T-helper 17 cell (primary cell): ENCODE results near the gene MYO16. TPM values are rescaled to one million over a fixed set of nuclear protein-coding genes. Genes with fewer than 3 reads are reported as not detected.

Experiments used
- ATAC-seq: fragments of 150-1000 bp; cut with Tn5 transposase; 2 replicates; pipeline ENCODE4 v1.10.0; 2021; ENCODE audit warnings: mild to moderate bottlenecking, moderate library complexity
- DNase-seq, 3 donors: peaks; one replicate each; pipeline versions ENCODE4 v3.0.0 to v3.0.0-alpha.2; 2020 to 2021
- H3K9me3 ChIP-seq: one replicate; pipeline ENCODE4 v1.7.0; 2013; ENCODE audit warnings: low read length, mild to moderate bottlenecking; ENCODE audit not compliant: control insufficient read depth, poor library complexity, severe bottlenecking
- H3K27ac Mint-ChIP-seq: one replicate; pipeline ENCODE4 v1.8.0; 2022; ENCODE audit warnings: mild to moderate bottlenecking, moderate library complexity, mixed read lengths
- H3K27me3 Mint-ChIP-seq: one replicate; pipeline ENCODE4 v1.8.0; 2022; ENCODE audit warnings: mixed read lengths
- H3K36me3 Mint-ChIP-seq: one replicate; pipeline ENCODE4 v1.8.0; 2022; ENCODE audit warnings: low read depth, mixed read lengths
- H3K4me1 Mint-ChIP-seq: one replicate; pipeline ENCODE4 v1.8.0; 2022; ENCODE audit warnings: mild to moderate bottlenecking, mixed read lengths
- H3K4me3 Mint-ChIP-seq: one replicate; pipeline ENCODE4 v1.8.0; 2022; ENCODE audit warnings: mild to moderate bottlenecking, moderate library complexity, mixed read lengths
- total RNA-seq, 4 donors: library from RNA in 2 of 4; stranded (reverse) in 2 of 4; gene quantifications; one replicate each; pipeline ENCODE4 v1.2.3 and lab custom pipeline; 2022 to 2026

Gene MYO16
- total RNA-seq, 2 donors from 2014 or later = 0.42 to 0.45 TPM

GRCh38 chr13:108795841-108796240, 166.4 kb downstream of the MYO16 start:
- H3K27ac Mint-ChIP-seq = no peak overlapping the region
- H3K36me3 Mint-ChIP-seq = no peaks in the 10 kb centered on the region
- no peak overlapping the region for H3K4me3 Mint-ChIP-seq
- DNase-seq (no peak), ATAC-seq (no peak)
- H3K9me3 ChIP-seq = no peaks in the 10 kb centered on the region
- H3K27me3 Mint-ChIP-seq = no peaks in the 10 kb centered on the region
- no peaks in the 10 kb centered on the region for H3K4me1 Mint-ChIP-seq

DNA sequence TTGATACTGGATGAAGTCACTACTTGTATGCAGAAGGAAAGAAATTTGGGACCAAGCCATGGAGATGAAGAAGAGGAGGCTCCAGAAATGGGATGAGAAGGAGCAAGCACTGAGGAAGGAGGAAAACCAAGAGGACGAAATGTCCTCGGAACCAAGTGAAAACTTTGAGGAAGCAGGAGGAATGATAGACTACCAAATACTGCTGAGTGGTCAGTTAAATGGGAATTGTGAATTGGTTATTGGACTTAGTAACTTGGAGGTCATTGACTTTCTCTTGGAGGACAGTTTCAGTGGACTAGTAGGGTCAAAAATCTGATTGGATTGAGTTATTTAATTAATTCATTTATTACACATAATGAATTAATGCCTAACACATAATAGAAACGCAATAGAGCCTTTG, 167.9 kb downstream of the MYO16 start:
- H3K27me3 Mint-ChIP-seq = no peaks in the 10 kb centered on the region
- no peaks in the 10 kb centered on the region for H3K4me1 Mint-ChIP-seq
- H3K27ac Mint-ChIP-seq = no peak overlapping the region
- DNase-seq = no peak
- H3K4me3 Mint-ChIP-seq = no peak overlapping the region
- no peaks in the 10 kb centered on the region for H3K9me3 ChIP-seq
- no peak for ATAC-seq
- no peaks in the 10 kb centered on the region for H3K36me3 Mint-ChIP-seq

GRCh38 chr13:108807841-108808240, 178.4 kb downstream of the MYO16 start:
- ATAC-seq (no peak), DNase-seq (no peak)
- no peak overlapping the region for H3K4me3 Mint-ChIP-seq
- no peaks in the 10 kb centered on the region for H3K4me1 Mint-ChIP-seq
- no peaks in the 10 kb centered on the region for H3K9me3 ChIP-seq
- H3K27me3 Mint-ChIP-seq = peaks cover 3% of the 10 kb centered on the region
- no peak overlapping the region for H3K27ac Mint-ChIP-seq
- H3K36me3 Mint-ChIP-seq = no peaks in the 10 kb centered on the region

GRCh38 chr13:108812165-108812564, 182.8 kb downstream of the MYO16 start:
- ATAC-seq = no peak
- Mint-ChIP-seq H3K4me3 (no peak overlapping the region), H3K27me3 (peaks cover 5% of the 10 kb centered on the region), H3K4me1 (no peaks in the 10 kb centered on the region), H3K36me3 (no peaks in the 10 kb centered on the region), H3K27ac (no peak overlapping the region)
- no peaks in the 10 kb centered on the region for H3K9me3 ChIP-seq
- no peak for DNase-seq

- H3K4me3 Mint-ChIP-seq = no peak overlapping the region
- no peak for ATAC-seq
- no peak for DNase-seq
- H3K27ac Mint-ChIP-seq = no peak overlapping the region
- H3K9me3 ChIP-seq = no peaks in the 10 kb centered on the region
- H3K36me3 Mint-ChIP-seq = no peaks in the 10 kb centered on the region
- peaks cover 5% of the 10 kb centered on the region for H3K27me3 Mint-ChIP-seq
- H3K4me1 Mint-ChIP-seq = no peaks in the 10 kb centered on the region
These were observed 183.2 kb downstream of the MYO16 start for GRCh38 chr13:108812661-108813060.

- DNase-seq (no peak), ATAC-seq (no peak)
- Mint-ChIP-seq H3K27ac (no peak overlapping the region), H3K27me3 (peaks cover 5% of the 10 kb centered on the region), H3K4me1 (no peaks in the 10 kb centered on the region), H3K4me3 (no peak overlapping the region), H3K36me3 (no peaks in the 10 kb centered on the region)
- no peaks in the 10 kb centered on the region for H3K9me3 ChIP-seq
These were observed 184.3 kb downstream of the MYO16 start for GRCh38 chr13:108813587-108814170.

DNA sequence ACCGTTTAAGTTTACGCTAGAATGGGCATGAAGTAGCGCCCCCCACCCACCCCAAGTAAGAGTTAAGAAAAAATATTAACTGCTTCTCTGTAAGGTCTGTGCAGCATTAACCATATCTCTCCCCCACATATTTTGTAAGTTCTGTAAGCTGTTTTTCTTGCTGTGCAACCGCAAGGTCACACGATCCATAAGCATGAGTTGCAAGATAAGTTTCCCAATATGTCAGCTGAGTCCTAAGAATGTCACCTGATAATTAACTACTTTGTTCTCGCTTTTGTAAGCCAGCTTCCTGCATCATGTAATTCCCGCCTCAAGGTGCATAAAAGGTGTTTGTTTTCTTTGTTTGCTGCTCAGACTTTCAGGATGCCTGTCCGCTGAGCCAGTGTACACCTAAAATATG, 187.0 kb downstream of the MYO16 start:
- Mint-ChIP-seq H3K4me3 (no peak overlapping the region), H3K27ac (no peak overlapping the region), H3K36me3 (no peaks in the 10 kb centered on the region), H3K27me3 (peaks cover 5% of the 10 kb centered on the region), H3K4me1 (no peaks in the 10 kb centered on the region)
- ATAC-seq (no peak), DNase-seq (no peak)
- no peaks in the 10 kb centered on the region for H3K9me3 ChIP-seq

DNA sequence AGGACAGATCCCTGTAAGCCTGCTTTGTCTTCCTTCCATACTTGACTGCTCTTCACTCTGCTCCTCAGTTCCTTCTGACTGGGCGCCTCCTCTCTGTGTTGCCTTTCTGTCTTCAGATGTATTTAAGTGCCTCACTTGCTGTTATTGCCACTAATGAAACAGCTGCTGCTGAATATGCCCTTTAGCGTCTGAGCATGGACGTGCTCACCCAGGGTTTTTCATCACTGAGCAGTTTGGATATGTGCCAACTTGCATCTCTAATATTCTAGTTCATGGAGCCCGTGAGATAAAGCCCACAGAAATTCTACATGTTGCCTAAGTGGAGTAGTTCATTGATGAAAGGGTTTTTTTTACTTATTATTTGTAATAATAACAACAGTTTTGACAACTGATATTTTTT, 198.2 kb downstream of the MYO16 start:
- no peak for DNase-seq
- Mint-ChIP-seq H3K4me3 (no peak overlapping the region), H3K27me3 (no peaks in the 10 kb centered on the region), H3K27ac (no peak overlapping the region), H3K4me1 (no peaks in the 10 kb centered on the region), H3K36me3 (no peaks in the 10 kb centered on the region)
- no peak for ATAC-seq
- no peaks in the 10 kb centered on the region for H3K9me3 ChIP-seq

DNA sequence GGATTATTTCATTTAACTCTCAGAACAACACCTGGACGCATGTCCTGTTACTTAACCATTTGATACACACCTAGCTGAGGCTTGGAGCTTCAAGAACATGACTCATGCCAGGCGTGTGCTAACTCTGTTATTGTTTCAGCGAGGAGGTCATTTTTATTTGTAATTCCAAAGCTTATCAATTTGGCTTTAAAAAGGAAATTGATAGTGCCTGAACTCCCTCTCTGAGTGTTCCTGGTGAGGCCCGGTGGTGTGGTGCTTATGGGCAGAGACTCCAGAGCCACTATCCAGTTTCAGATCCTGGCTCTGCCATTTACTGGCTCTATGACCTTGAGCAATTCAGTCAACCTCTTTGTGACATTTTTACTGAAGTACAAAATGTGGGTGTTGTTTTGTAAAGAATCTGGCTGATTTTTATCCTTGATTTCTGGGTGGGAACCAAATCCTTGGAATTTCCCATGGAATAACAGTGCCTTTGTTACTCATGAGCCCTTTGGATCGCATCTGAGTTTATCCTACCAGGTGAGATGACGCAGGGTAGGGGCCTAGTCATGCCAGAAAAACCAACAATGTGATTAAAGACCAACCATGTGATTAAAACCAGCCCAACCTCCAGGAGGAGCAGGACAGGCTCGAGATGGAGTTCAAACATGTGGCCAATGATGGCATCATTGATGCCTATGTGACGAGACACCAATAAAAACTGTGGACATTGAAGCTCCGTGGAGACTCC, 198.8 kb downstream of the MYO16 start:
- DNase-seq = no peak
- Mint-ChIP-seq H3K27ac (no peak overlapping the region), H3K4me1 (no peaks in the 10 kb centered on the region), H3K4me3 (no peak overlapping the region), H3K27me3 (no peaks in the 10 kb centered on the region), H3K36me3 (no peaks in the 10 kb centered on the region)
- no peaks in the 10 kb centered on the region for H3K9me3 ChIP-seq
- ATAC-seq = no peak

GRCh38 chr13:108830916-108831315, 201.5 kb downstream of the MYO16 start:
- no peaks in the 10 kb centered on the region for H3K9me3 ChIP-seq
- Mint-ChIP-seq H3K27me3 (no peaks in the 10 kb centered on the region), H3K27ac (no peak overlapping the region), H3K4me3 (no peak overlapping the region), H3K4me1 (no peaks in the 10 kb centered on the region), H3K36me3 (no peaks in the 10 kb centered on the region)
- ATAC-seq = no peak
- DNase-seq = no peak

GRCh38 chr13:108833531-108833930, 204.1 kb downstream of the MYO16 start:
- ATAC-seq (no peak), DNase-seq (no peak)
- Mint-ChIP-seq H3K27ac (no peak overlapping the region), H3K4me1 (no peaks in the 10 kb centered on the region), H3K4me3 (no peak overlapping the region), H3K36me3 (no peaks in the 10 kb centered on the region), H3K27me3 (no peaks in the 10 kb centered on the region)
- no peaks in the 10 kb centered on the region for H3K9me3 ChIP-seq

GRCh38 chr13:108834193-108834592, 204.8 kb downstream of the MYO16 start:
- H3K36me3 Mint-ChIP-seq = no peaks in the 10 kb centered on the region
- H3K4me3 Mint-ChIP-seq = no peak overlapping the region
- DNase-seq = no peak
- no peaks in the 10 kb centered on the region for H3K9me3 ChIP-seq
- H3K27me3 Mint-ChIP-seq = no peaks in the 10 kb centered on the region
- H3K4me1 Mint-ChIP-seq = no peaks in the 10 kb centered on the region
- H3K27ac Mint-ChIP-seq = no peak overlapping the region
- ATAC-seq = no peak

DNA sequence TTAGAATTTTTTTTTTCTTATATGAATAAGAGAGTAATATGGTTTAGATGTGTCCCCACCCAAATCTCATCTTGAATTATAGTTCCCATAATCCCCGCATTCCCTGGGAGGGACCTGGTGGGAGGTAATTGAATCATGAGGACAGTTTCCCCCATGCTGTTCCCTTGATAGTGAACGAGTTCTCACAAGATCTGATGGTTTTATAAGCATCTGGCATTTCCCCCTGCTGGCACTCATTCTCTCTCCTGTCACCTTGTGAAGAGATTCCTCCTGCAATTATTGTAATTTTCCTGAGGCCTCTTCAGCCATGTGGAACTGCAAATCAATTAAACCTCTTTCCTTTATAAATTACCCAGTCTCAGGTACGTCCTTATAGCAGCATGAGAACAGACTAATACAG, 205.7 kb downstream of the MYO16 start:
- ATAC-seq (no peak), DNase-seq (no peak)
- no peaks in the 10 kb centered on the region for H3K36me3 Mint-ChIP-seq
- no peak overlapping the region for H3K27ac Mint-ChIP-seq
- H3K4me1 Mint-ChIP-seq = no peaks in the 10 kb centered on the region
- H3K4me3 Mint-ChIP-seq = no peak overlapping the region
- no peaks in the 10 kb centered on the region for H3K9me3 ChIP-seq
- no peaks in the 10 kb centered on the region for H3K27me3 Mint-ChIP-seq

GRCh38 chr13:108850691-108851090, 221.3 kb downstream of the MYO16 start:
- ATAC-seq (no peak), DNase-seq (no peak)
- Mint-ChIP-seq H3K27me3 (peaks cover 17% of the 10 kb centered on the region), H3K36me3 (no peaks in the 10 kb centered on the region), H3K27ac (no peak overlapping the region), H3K4me1 (no peaks in the 10 kb centered on the region), H3K4me3 (no peak overlapping the region)
- no peaks in the 10 kb centered on the region for H3K9me3 ChIP-seq
